Suprapubic skin (tissue), 4 donors: ENCODE data around the gene SPAG16. TPM values are rescaled to one million over a fixed set of nuclear protein-coding genes. Genes with fewer than 3 reads are reported as not detected.

Source experiments
- DNase-seq, 2 donors: peaks; one replicate each; pipeline ENCODE4 v3.0.0-alpha.2; 2019; ENCODE audit warnings: low spot score in 2 of 2
- H3K27ac ChIP-seq: fragments of 200-600 bp; sonication (generic); one replicate; pipeline ENCODE4 v1.5.1; 2019
- H3K27me3 ChIP-seq: fragments of 200-600 bp; sonication (generic); one replicate; pipeline ENCODE4 v1.5.1; 2019
- H3K36me3 ChIP-seq: fragments of 200-600 bp; sonication (generic); one replicate; pipeline ENCODE4 v1.5.1; 2019
- H3K4me1 ChIP-seq: fragments of 200-600 bp; sonication (generic); one replicate; pipeline ENCODE4 v1.5.1; 2019
- H3K4me3 ChIP-seq: fragments of 200-600 bp; sonication (generic); one replicate; pipeline ENCODE4 v1.5.1; 2019; ENCODE audit warnings: mild to moderate bottlenecking
- H3K9me3 ChIP-seq: fragments of 200-600 bp; sonication (generic); one replicate; pipeline ENCODE4 v1.5.1; 2019
- CTCF ChIP-seq, 2 donors: fragments of 200-600 bp in 1 of 2; fragments of 450-650 bp in 1 of 2; sonication (generic) in 1 of 2; IDR thresholded peaks; one replicate each; pipeline ENCODE4 v1.5.1; 2016 to 2019; ENCODE audit warnings: antibody characterized with exemption in 2 of 2, mild to moderate bottlenecking in 1 of 2, moderate library complexity in 1 of 2
- EP300 ChIP-seq: sonication (generic); formaldehyde crosslinking; IDR thresholded peaks from one replicate; pipeline ENCODE4 v1.6.1; 2017; ENCODE audit warnings: antibody characterized with exemption
- POLR2A ChIP-seq, 2 donors: fragments of 450-650 bp; IDR thresholded peaks; one replicate each; pipeline ENCODE4 v1.6.1; 2017; ENCODE audit warnings: antibody characterized with exemption in 2 of 2, mild to moderate bottlenecking in 2 of 2, moderate library complexity in 2 of 2
- POLR2AphosphoS5 ChIP-seq, 3 donors: sonication (generic); formaldehyde crosslinking; IDR thresholded peaks; one replicate each; pipeline ENCODE4 v1.6.1; 2017; ENCODE audit warnings: antibody characterized with exemption in 3 of 3
- WGBS: methylation state at CpG from one replicate; pipeline ENCODE4 v1.1.5; 2018; 5-methylcytosine and 5-hydroxymethylcytosine counted together
- total RNA-seq, 4 donors: library from RNA; depleted of rRNA; stranded (reverse); fragments of >200 nt; gene quantifications; one replicate each; pipeline ENCODE4 v1.1.0, GENCODE V29; 2016

The SPAG16 gene
- total RNA-seq, 4 donors from 2014 or later = 17.5 to 31.4 (median 22.0) TPM

- no peaks in the 10 kb centered on the region for H3K9me3 ChIP-seq
- H3K27me3 ChIP-seq = no peaks in the 10 kb centered on the region
- no peak for DNase-seq
- H3K36me3 ChIP-seq = no peaks in the 10 kb centered on the region
- no peak overlapping the region for H3K4me3 ChIP-seq
- H3K4me1 ChIP-seq = no peaks in the 10 kb centered on the region
- no peak for TF ChIP-seq POLR2AphosphoS5 (IDR thresholded peaks at IDR 0.05)
- no peak for TF ChIP-seq POLR2A (IDR thresholded peaks at IDR 0.05)
- TF ChIP-seq CTCF (IDR thresholded peaks at IDR 0.05) = no peak
- WGBS = 43% methylated on average over 2 of the region's 2 CpGs
- no peak overlapping the region for H3K27ac ChIP-seq
Measured at GRCh38 chr2:214130114-214130513, 845.9 kb downstream of the SPAG16 start.

- TF ChIP-seq POLR2AphosphoS5 (IDR thresholded peaks at IDR 0.05) (no peak), EP300 (no peak), CTCF (IDR thresholded peaks at IDR 0.05) (no peak), POLR2A (IDR thresholded peaks at IDR 0.05) (no peak)
- Histone ChIP-seq H3K4me3 (no peak overlapping the region), H3K36me3 (no peaks in the 10 kb centered on the region), H3K27me3 (no peaks in the 10 kb centered on the region), H3K4me1 (no peaks in the 10 kb centered on the region), H3K27ac (no peak overlapping the region), H3K9me3 (no peaks in the 10 kb centered on the region)
- no peak for DNase-seq
- WGBS = 100% methylated on average over 1 of the region's 1 CpG
Measured at GRCh38 chr2:214135966-214136365, 851.7 kb downstream of the SPAG16 start.

- Histone ChIP-seq H3K9me3 (no peaks in the 10 kb centered on the region), H3K4me1 (no peaks in the 10 kb centered on the region), H3K27ac (no peak overlapping the region), H3K27me3 (no peaks in the 10 kb centered on the region), H3K36me3 (no peaks in the 10 kb centered on the region), H3K4me3 (no peak overlapping the region)
- DNase-seq = no peak
- TF ChIP-seq POLR2AphosphoS5 (IDR thresholded peaks at IDR 0.05) = no peak
- TF ChIP-seq POLR2A (IDR thresholded peaks at IDR 0.05) = no peak
- TF ChIP-seq EP300 = no peak
- TF ChIP-seq CTCF (IDR thresholded peaks at IDR 0.05) = no peak
Measured at GRCh38 chr2:214138779-214139178, 854.5 kb downstream of the SPAG16 start.

GRCh38 chr2:214139630-214140284 lies 855.5 kb downstream of the SPAG16 start:
- Histone ChIP-seq H3K36me3 (no peaks in the 10 kb centered on the region), H3K9me3 (no peaks in the 10 kb centered on the region), H3K27ac (no peak overlapping the region), H3K27me3 (no peaks in the 10 kb centered on the region), H3K4me3 (no peak overlapping the region), H3K4me1 (no peaks in the 10 kb centered on the region)
- 65% methylated on average over 3 of the region's 3 CpGs for WGBS
- TF ChIP-seq CTCF (IDR thresholded peaks at IDR 0.05) (no peak), POLR2A (IDR thresholded peaks at IDR 0.05) (no peak), EP300 (no peak), POLR2AphosphoS5 (IDR thresholded peaks at IDR 0.05) (no peak)
- no peak for DNase-seq

GRCh38 chr2:214156971-214157370 lies 872.7 kb downstream of the SPAG16 start:
- H3K4me1 ChIP-seq = no peaks in the 10 kb centered on the region
- H3K9me3 ChIP-seq = no peaks in the 10 kb centered on the region
- TF ChIP-seq EP300 (no peak), POLR2AphosphoS5 (IDR thresholded peaks at IDR 0.05) (no peak), POLR2A (IDR thresholded peaks at IDR 0.05) (no peak), CTCF (IDR thresholded peaks at IDR 0.05) (no peak)
- no peak for DNase-seq
- H3K36me3 ChIP-seq = no peaks in the 10 kb centered on the region
- no peak overlapping the region for H3K27ac ChIP-seq
- no peaks in the 10 kb centered on the region for H3K27me3 ChIP-seq
- H3K4me3 ChIP-seq = no peak overlapping the region
- WGBS = 50% methylated on average over 1 of the region's 1 CpG
